Sigmoid colon (tissue), 7 donors: ENCODE data around the gene CLIP4. TPM values are rescaled to one million over a fixed set of nuclear protein-coding genes. Genes with fewer than 3 reads are reported as not detected.

Source experiments
- DNase-seq: peaks from one replicate; pipeline ENCODE4 v3.0.0-alpha.2; 2019
- H3K27ac ChIP-seq, 4 donors: fragments of 200-600 bp; sonication (generic); one replicate each; pipeline ENCODE4 v1.5.1; 2016 to 2019; ENCODE audit warnings: mild to moderate bottlenecking in 1 of 4
- H3K27me3 ChIP-seq, 3 donors: fragments of 200-600 bp; sonication (generic); one replicate each; pipeline ENCODE4 v1.5.1; 2019; ENCODE audit warnings: mild to moderate bottlenecking in 1 of 3
- H3K36me3 ChIP-seq, 4 donors: fragments of 200-600 bp; sonication (generic); one replicate each; pipeline ENCODE4 v1.5.1; 2016 to 2019
- H3K4me1 ChIP-seq, 4 donors: fragments of 200-600 bp; sonication (generic); one replicate each; pipeline ENCODE4 v1.5.1; 2017 to 2019
- H3K4me3 ChIP-seq, 4 donors: fragments of 200-600 bp; sonication (generic); one replicate each; pipeline ENCODE4 v1.5.1; 2017 to 2019; ENCODE audit warnings: mild to moderate bottlenecking in 2 of 4, moderate library complexity in 1 of 4
- H3K9me3 ChIP-seq, 4 donors: fragments of 200-600 bp in 3 of 4; sonication (generic) in 3 of 4; one replicate each; pipeline versions ENCODE4 v1.5.1 to v1.6.1; 2013 to 2019
- EP300 ChIP-seq, 4 donors: sonication (generic); formaldehyde crosslinking; IDR thresholded peaks; one replicate each; pipeline ENCODE4 v1.6.1; 2017; ENCODE audit warnings: antibody characterized with exemption in 4 of 4
- POLR2A ChIP-seq, 2 donors: fragments of 450-650 bp; IDR thresholded peaks; one replicate each; pipeline ENCODE4 v1.6.1; 2016; ENCODE audit warnings: antibody characterized with exemption in 2 of 2, mild to moderate bottlenecking in 2 of 2, moderate library complexity in 2 of 2
- POLR2AphosphoS5 ChIP-seq, 4 donors: sonication (generic); formaldehyde crosslinking; IDR thresholded peaks; one replicate each; pipeline ENCODE4 v1.6.1; 2017; ENCODE audit warnings: antibody characterized with exemption in 4 of 4
- WGBS, 2 donors: extraction: QIAGEN DNeasy Blood & Tissue Kit; methylation state at CpG; one replicate each; pipeline ENCODE4 v1.1.7; 2013; 5-methylcytosine and 5-hydroxymethylcytosine counted together
- intact Hi-C: fragments of 100-400 bp; cut with DNase I; formaldehyde crosslinking; loops from one replicate; pipeline ENCODE4 v1.15.1; 2023
- polyA plus RNA-seq, 3 donors: library from polyadenylated mRNA; stranded (reverse); fragments of 200-250 nt; gene quantifications; one replicate each; pipeline ENCODE4 v1.2.3, GENCODE V29; 2013
- total RNA-seq, 4 donors: library from RNA; depleted of rRNA; stranded (reverse); fragments of >200 nt; gene quantifications; one replicate each; pipeline ENCODE4 v1.1.0, GENCODE V29; 2016
- TF ChIP-seq, protein P1 (sequence below), 4 experiments: fragments of 450-650 bp in 3 of 4; fragments of 200-600 bp in 1 of 4; IDR thresholded peaks; one replicate each; pipeline ENCODE4 v1.5.1; 2016 to 2019; ENCODE audit warnings: antibody characterized with exemption in 4 of 4, mild to moderate bottlenecking in 3 of 4, moderate library complexity in 2 of 4
- donor health status: healthy with polysubstance abuse.
- donor health status: Bipolar disorder and iron deficiency.
- donor health status: healthy.

CLIP4 gene
- total and polyA plus RNA-seq, 7 donors, result 1.8 to 94.6 (median 68.5) TPM

DNA sequence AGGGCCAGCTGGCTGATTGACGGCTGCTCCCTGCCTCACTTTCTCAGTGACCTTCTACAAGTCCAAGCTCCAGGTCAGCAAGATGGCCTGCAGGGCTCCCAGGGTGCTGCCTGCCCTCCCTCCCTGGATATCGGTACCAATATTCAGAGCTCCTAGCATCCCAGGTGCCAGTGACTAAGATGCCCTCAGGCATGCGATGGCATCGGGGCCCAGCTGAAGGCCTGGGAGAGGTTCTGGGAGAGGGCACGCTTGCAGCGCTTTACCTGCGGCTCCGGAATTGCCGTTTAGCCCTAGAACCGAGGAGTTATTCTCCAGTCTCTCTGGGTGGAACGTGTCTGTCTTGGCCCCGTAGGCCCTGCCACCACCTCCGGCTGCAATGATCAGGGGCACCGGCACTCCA, 116.8 kb downstream of the CLIP4 start:
- Histone ChIP-seq H3K36me3 (no peaks in the 10 kb centered on the region), H3K27ac (no peak overlapping the region), H3K27me3 (no peaks in the 10 kb centered on the region), H3K4me1 (no peaks in the 10 kb centered on the region), H3K4me3 (no peak overlapping the region), H3K9me3 (no peaks in the 10 kb centered on the region)
- no peak for TF ChIP-seq POLR2AphosphoS5 (IDR thresholded peaks at IDR 0.05)
- TF ChIP-seq EP300 (IDR thresholded peaks at IDR 0.05), result no peak
- TF ChIP-seq, protein P1, sequence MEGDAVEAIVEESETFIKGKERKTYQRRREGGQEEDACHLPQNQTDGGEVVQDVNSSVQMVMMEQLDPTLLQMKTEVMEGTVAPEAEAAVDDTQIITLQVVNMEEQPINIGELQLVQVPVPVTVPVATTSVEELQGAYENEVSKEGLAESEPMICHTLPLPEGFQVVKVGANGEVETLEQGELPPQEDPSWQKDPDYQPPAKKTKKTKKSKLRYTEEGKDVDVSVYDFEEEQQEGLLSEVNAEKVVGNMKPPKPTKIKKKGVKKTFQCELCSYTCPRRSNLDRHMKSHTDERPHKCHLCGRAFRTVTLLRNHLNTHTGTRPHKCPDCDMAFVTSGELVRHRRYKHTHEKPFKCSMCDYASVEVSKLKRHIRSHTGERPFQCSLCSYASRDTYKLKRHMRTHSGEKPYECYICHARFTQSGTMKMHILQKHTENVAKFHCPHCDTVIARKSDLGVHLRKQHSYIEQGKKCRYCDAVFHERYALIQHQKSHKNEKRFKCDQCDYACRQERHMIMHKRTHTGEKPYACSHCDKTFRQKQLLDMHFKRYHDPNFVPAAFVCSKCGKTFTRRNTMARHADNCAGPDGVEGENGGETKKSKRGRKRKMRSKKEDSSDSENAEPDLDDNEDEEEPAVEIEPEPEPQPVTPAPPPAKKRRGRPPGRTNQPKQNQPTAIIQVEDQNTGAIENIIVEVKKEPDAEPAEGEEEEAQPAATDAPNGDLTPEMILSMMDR (IDR thresholded peaks at IDR 0.05), result no peak
- no peak for TF ChIP-seq POLR2A (IDR thresholded peaks at IDR 0.05)
- intact Hi-C loops, result no loop called here
- no peak for DNase-seq
- 90 to 93% methylated on average over 14 of the region's 14 CpGs for WGBS, 2 donors

DNA sequence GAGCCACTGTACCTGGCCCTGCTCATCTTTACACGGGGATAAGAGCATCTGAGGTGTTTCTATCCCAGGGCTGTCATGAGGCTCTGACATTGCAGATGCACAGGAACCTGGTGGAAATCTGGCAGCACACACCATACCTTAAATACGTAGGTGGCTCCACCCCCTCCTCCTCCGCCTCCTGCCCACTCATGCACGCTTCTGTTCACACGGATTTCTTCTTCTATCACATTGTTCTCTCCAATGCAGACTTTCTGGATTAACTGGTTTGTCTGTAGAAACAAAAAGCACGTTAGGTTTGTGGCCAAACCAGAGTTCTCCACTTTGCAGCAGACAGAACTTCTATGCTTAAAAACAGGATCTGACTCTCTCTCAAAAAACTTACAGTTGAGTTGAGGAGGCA, 118.2 kb downstream of the CLIP4 start:
- Histone ChIP-seq H3K27me3 (no peaks in the 10 kb centered on the region), H3K36me3 (no peaks in the 10 kb centered on the region), H3K27ac (no peak overlapping the region), H3K9me3 (no peaks in the 10 kb centered on the region), H3K4me1 (no peaks in the 10 kb centered on the region), H3K4me3 (no peak overlapping the region)
- no peak for DNase-seq
- intact Hi-C loops, result no loop called here
- no peak for TF ChIP-seq EP300 (IDR thresholded peaks at IDR 0.05)
- TF ChIP-seq POLR2A (IDR thresholded peaks at IDR 0.05), result no peak
- TF ChIP-seq POLR2AphosphoS5 (IDR thresholded peaks at IDR 0.05), result no peak
- TF ChIP-seq, protein P1 (IDR thresholded peaks at IDR 0.05), result no peak
- 26 to 64% methylated on average over 6 of the region's 6 CpGs for WGBS, 2 donors

DNA sequence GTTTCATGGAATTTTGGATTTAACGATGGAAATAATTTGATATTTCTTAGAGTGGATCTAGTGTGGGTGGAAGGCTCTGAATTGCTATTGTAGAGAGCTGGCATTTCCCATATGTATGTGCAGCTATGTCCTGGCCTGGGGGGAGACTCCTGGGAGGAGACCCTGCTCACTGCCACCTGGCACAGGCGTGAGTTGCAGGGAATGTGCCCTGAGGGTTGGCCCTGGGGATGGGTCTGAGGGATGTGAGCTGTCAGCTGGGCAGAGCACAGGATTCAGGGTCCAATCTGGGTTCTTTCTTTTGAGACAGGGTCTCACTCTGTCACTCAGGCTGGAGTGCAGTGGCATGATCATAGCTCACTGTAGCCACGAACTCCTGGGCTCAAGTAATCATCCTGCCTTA, 120.2 kb downstream of the CLIP4 start:
- Histone ChIP-seq H3K36me3 (no peaks in the 10 kb centered on the region), H3K27ac (no peak overlapping the region), H3K4me3 (no peak overlapping the region), H3K27me3 (no peaks in the 10 kb centered on the region), H3K4me1 (no peaks in the 10 kb centered on the region), H3K9me3 (no peaks in the 10 kb centered on the region)
- WGBS, 2 donors, result 56 to 73% methylated on average over 3 of the region's 3 CpGs
- DNase-seq, result peak; percentile 24
- TF ChIP-seq EP300 (IDR thresholded peaks at IDR 0.05), result no peak
- no peak for TF ChIP-seq POLR2AphosphoS5 (IDR thresholded peaks at IDR 0.05)
- TF ChIP-seq, protein P1 (IDR thresholded peaks at IDR 0.05), result no peak
- no peak for TF ChIP-seq POLR2A (IDR thresholded peaks at IDR 0.05)
- intact Hi-C loops, result no loop called here

DNA sequence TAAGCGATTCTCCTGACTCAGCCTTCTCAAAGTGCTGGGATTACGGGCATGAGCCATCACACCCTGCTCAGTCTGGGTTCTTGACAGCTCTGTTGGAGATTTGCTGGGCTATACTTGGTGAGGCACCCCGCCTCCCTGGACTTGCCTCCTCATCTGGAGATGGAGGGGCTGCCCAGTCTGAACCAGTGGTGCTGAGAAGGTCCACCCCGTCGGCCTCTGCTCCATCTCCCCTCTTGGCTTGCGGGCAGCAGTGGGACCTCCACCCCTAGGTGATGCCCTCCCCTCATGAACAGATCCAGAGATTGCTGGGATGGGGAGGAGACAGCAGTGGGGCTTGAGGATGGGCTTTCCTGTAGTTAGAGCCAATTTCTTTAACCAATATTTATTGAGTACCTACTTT, 120.9 kb downstream of the CLIP4 start:
- Histone ChIP-seq H3K27ac (no peak overlapping the region), H3K4me1 (no peaks in the 10 kb centered on the region), H3K27me3 (no peaks in the 10 kb centered on the region), H3K9me3 (no peaks in the 10 kb centered on the region), H3K4me3 (no peak overlapping the region), H3K36me3 (no peaks in the 10 kb centered on the region)
- DNase-seq, result peak; percentile 50
- TF ChIP-seq POLR2A (IDR thresholded peaks at IDR 0.05), result no peak
- TF ChIP-seq, protein P1 (IDR thresholded peaks at IDR 0.05), result no peak
- TF ChIP-seq EP300 (IDR thresholded peaks at IDR 0.05), result no peak
- intact Hi-C loops, result no loop called here
- 88 to 90% methylated on average over 6 of the region's 6 CpGs for WGBS, 2 donors

DNA sequence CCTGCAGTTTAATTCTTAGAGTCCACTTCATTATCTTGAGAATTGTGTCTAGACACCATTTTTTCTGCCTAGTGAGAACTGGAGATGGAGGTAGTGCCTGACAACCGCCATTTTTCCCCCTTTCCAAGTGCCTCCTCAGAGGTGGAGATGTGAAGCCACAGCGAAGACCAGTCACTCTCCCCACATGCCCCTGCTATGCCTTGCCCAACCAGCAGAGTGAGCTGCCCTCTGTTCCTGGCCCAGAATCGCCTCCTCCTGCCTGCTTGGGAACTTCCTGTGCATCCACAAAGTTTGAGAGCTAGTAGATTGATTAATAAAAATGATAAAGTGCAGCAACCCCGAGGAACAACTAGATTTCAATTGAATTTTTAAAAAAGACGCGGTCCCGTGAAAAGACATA, 123.3 kb downstream of the CLIP4 start:
- Histone ChIP-seq H3K4me1 (no peaks in the 10 kb centered on the region), H3K36me3 (no peaks in the 10 kb centered on the region), H3K27ac (no peak overlapping the region), H3K27me3 (no peaks in the 10 kb centered on the region), H3K9me3 (no peaks in the 10 kb centered on the region), H3K4me3 (no peak overlapping the region)
- DNase-seq, result peak; percentile 13
- intact Hi-C loops, result no loop called here
- 65 to 68% methylated on average over 7 of the region's 7 CpGs for WGBS, 2 donors
- TF ChIP-seq, protein P1 (IDR thresholded peaks at IDR 0.05), result peak in 2 of 4 experiments; percentile 7 to 34
- no peak for TF ChIP-seq POLR2AphosphoS5 (IDR thresholded peaks at IDR 0.05)
